ENCODE results near the gene TXNDC2.

Gene TXNDC2

GRCh38 chr18:9860682-9861081, 25.1 kb upstream of the TXNDC2 start:
- no peak for DNase-seq

GRCh38 chr18:9861157-9861556, 24.6 kb upstream of the TXNDC2 start:
- DNase-seq, result no peak

- no peak for DNase-seq
Measured at GRCh38 chr18:9861933-9862332, 23.8 kb upstream of the TXNDC2 start.

GRCh38 chr18:9862686-9863085, 23.1 kb upstream of the TXNDC2 start:
- DNase-seq, result no peak

- DNase-seq, result no peak
Measured at GRCh38 chr18:9863282-9863681, 22.5 kb upstream of the TXNDC2 start.

- DNase-seq, result no peak
Measured at GRCh38 chr18:9865764-9866490, 19.8 kb upstream of the TXNDC2 start.

- DNase-seq, result no peak
Measured at GRCh38 chr18:9866627-9867026, 19.1 kb upstream of the TXNDC2 start.

GRCh38 chr18:9867071-9867594, 18.6 kb upstream of the TXNDC2 start:
- DNase-seq, result no peak

- no peak for DNase-seq
Measured at GRCh38 chr18:9868857-9869714, 16.7 kb upstream of the TXNDC2 start.

- DNase-seq, result peak; percentile 70
Measured at GRCh38 chr18:9869715-9870430, 15.9 kb upstream of the TXNDC2 start.

- no peak for DNase-seq
Measured at GRCh38 chr18:9870431-9871008, 15.3 kb upstream of the TXNDC2 start.

GRCh38 chr18:9871244-9871746, 14.5 kb upstream of the TXNDC2 start:
- DNase-seq, result no peak

GRCh38 chr18:9872823-9873222, 12.9 kb upstream of the TXNDC2 start:
- no peak for DNase-seq

- DNase-seq, result peak; percentile 50
Measured at GRCh38 chr18:9874728-9875127, 11.0 kb upstream of the TXNDC2 start.

- DNase-seq, result no peak
Measured at GRCh38 chr18:9876212-9876866, 9.4 kb upstream of the TXNDC2 start.

- DNase-seq, result peak; percentile 89
Measured at GRCh38 chr18:9876867-9877654, 8.7 kb upstream of the TXNDC2 start.

GRCh38 chr18:9877655-9878014, 8.1 kb upstream of the TXNDC2 start:
- DNase-seq, result no peak

- no peak for DNase-seq
Measured at GRCh38 chr18:9878095-9878494, 7.7 kb upstream of the TXNDC2 start.

GRCh38 chr18:9878783-9879242, 7.0 kb upstream of the TXNDC2 start:
- no peak for DNase-seq

GRCh38 chr18:9884090-9884489, 1.7 kb upstream of the TXNDC2 start:
- no peak for DNase-seq

- no peak for DNase-seq
Measured at GRCh38 chr18:9884532-9885140, 1.1 kb upstream of the TXNDC2 start.
